ENCODE data around the gene NCAPG.
"Not testable (repeated sequence)": the region's sequence is repeated elsewhere in the genome, so short reads cannot be mapped to it uniquely, and the experiment has no call there.

NCAPG gene

GRCh38 chr4:17788956-17789355 lies 21.8 kb upstream of the NCAPG start:
- DNase-seq = no peak

DNA sequence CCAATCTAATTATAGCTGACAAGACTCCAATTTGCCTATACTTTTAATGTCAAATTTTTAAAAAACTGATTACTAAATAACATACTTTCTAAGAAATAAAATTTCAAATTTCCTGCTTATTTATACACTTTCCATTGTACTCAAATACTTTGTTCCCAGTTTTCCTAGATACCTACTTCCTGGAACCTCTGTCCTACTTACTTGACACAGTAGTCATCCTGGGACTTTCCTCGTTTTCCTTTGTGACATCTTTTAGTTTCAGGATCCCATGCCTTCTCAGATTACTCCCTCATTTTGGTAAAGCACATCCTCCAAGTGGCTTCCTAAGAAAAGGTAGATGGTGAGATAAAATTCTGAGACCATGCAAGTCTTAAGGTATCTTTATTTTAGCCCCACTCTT lies 16.0 kb upstream of the NCAPG start:
- DNase-seq = no peak

DNA sequence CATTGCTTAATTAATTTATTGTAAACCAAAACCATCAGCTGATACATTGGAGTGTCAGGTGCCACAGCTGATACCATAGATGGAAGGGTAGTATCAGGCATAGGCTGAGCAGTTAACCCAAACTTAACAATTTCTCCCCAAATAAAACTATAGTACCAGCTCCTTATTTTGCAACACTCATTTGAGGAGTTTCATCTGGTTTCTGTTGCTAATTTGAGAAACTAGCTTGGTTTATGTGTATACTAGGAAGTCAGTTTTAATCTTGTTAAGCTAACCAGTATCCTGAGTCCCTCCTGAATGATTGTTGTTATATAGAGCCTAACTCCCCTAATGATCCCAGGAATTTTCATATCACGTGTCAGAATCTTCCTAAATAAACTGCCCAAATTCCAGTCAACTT lies 13.0 kb upstream of the NCAPG start:
- no peak for DNase-seq

GRCh38 chr4:17805580-17806155 lies 5.1 kb upstream of the NCAPG start:
- DNase-seq = no peak

DNA sequence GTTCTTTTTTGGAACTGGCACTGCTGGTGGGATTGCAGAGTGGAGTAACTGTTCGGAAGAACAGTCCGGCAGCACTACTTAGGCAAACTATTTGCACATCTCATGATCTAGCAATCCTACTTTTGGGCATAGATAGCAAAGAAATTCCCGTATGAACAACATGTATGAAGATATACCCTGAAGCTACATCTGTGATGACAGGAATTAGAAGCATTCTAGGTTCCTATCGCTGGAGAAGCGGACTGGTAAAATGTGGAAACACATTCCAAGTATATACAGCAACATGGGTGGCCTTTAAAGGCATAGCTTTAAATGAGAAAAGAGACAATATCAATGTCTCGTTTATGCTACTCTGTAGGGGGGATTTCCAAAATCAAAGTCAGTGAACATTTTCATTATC lies 3.3 kb upstream of the NCAPG start:
- DNase-seq = no peak

- peak; percentile 20 for DNase-seq
Measured at GRCh38 chr4:17809667-17810066, 1.1 kb upstream of the NCAPG start.

GRCh38 chr4:17811078-17811603 lies 362 bp downstream of the NCAPG start:
- no peak for DNase-seq

- DNase-seq = no peak
Measured at GRCh38 chr4:17812125-17812524, 1.3 kb downstream of the NCAPG start.

GRCh38 chr4:17812801-17813200 lies 2.0 kb downstream of the NCAPG start:
- no peak for DNase-seq

GRCh38 chr4:17814140-17814539 lies 3.4 kb downstream of the NCAPG start:
- DNase-seq = no peak

- DNase-seq = no peak
Measured at GRCh38 chr4:17816142-17816541, 5.4 kb downstream of the NCAPG start.

DNA sequence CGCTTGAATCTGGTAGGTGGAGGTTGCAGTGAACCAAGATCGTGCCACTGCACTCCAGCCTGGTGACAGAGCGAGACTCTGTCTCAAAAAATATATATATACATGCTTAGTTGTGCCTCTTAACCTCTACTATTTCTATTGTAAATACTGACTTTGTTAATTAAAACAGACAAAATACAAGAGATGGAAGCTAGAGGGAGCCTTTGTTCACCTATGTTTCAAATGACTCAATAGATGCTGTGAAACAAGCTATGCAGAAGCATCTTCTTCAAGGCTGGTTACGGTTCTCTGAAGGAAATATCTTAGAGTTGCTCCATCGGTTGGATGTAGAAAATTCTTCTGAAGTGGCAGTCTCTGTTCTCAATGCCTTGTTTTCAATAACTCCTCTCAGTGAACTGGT lies 6.2 kb downstream of the NCAPG start:
- DNase-seq = peak; percentile 65

DNA sequence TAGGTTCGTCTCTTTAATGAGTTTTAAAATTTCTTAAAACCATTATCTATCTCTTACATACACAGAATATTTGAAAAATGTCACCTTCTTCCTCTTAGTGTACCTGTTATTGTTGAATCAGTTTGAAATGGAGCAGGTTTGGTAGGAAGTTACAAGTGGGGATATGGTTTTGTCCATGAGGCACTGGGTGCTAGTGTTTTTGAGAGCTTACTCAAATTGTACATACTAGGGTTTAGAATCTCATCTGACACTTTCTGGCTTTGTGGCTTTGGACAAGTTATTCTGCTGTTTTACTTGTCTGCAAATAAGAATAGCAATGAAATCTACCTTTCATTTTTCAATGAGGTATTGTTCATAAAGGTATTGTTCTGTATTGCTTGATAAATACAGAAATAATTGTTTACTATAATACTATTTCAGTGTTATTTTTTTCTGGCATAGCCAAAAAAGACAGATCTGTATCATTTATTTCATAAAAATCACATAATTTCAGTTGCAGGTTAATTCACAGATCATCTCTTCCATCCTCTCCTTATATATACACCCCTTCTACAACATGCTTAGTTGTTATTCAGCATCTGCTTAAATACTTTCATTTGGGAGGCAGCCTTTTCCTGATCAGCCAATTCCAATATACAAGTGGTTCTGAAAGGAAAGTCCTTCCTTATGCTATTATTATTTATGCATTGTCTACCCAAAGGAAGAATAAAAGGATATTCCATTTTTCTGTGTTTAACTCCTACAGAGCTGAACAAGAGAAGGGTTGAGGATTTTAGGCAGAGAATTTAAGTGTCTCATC lies 13.3 kb downstream of the NCAPG start:
- no peak for DNase-seq

DNA sequence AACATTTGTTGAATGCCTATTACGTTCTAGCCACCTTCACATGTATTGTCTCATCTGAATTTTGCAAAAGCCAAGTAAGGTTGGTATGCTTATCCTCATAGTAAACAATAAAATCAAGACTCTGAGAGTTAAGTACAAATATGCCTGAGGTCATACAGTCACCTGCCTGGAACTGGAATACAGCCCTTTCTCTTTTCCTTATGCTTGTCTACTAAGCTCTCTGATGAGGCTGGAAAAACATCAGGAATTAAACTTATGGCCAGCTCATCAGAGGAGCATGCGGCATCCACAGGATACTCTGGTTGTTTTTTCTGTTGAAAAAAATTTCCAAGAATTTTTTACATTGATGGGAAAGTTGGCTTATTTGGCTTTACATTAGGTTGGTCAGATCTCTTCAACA lies 35.5 kb downstream of the NCAPG start:
- no peak for DNase-seq

GRCh38 chr4:17850295-17850694 lies 39.5 kb downstream of the NCAPG start:
- DNase-seq = not testable (repeated sequence)

DNA sequence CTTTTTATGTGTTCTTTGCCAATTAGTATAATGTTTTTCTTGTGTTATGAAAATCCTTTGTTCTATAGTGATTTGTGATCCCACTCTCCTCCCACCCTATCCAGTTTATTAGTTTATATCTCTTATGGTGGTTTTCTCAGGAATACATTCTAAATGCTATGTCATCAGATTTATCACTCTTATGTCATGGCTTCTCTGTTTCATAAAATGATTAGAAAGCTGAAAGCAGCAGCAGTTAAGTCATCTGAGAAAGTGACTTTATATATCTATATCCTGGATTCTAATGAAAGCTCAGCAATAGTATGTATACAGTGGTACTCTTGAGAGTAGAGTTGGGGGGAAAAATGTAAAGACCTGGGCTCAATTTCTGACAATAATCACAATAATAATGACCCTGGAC lies 41.2 kb downstream of the NCAPG start:
- DNase-seq = no peak

DNA sequence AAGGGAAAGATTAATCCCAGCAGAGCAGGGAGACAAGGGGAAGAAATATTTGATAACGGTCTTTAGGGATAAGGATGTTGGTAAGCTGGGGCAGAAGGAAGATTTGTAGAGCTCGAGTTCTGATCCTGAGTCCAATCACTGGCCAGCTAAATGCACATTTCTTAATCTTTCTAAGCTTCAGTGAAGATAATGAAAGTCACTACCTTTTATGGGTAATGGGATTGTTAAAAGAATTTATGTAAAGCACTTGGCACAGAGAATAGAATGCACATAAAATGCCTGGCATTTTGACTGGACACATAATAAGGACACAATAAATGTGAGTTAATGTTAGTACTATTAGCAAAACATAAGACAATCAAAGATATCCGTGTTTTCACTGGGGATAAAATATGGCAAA lies 43.3 kb downstream of the NCAPG start:
- DNase-seq = no peak

- DNase-seq = no peak
Measured at GRCh38 chr4:17859793-17860406, 49.1 kb downstream of the NCAPG start.

DNA sequence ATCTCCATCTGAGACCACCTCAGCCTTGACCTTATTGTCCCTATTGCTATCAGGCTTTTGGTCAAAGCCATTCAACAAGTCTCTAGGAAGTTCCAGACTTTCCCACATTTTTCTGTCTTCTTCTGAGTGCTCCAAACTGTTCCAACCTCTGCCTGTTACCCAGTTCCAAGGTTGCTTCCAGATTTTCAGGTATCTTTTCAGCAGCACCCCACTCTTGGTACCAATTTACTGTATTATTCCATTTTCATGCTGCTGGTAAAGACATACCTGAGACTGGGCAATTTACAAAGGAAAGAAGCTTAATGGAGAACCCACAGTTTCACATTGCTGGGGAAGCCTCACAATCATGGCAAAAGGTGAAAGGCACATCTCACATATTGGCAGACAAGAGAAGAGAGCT lies 51.1 kb downstream of the NCAPG start:
- not testable (repeated sequence) for DNase-seq

GRCh38 chr4:17865866-17866363 lies 55.1 kb downstream of the NCAPG start:
- no peak for DNase-seq

- no peak for DNase-seq
Measured at GRCh38 chr4:17866810-17867209, 56.0 kb downstream of the NCAPG start.

DNA sequence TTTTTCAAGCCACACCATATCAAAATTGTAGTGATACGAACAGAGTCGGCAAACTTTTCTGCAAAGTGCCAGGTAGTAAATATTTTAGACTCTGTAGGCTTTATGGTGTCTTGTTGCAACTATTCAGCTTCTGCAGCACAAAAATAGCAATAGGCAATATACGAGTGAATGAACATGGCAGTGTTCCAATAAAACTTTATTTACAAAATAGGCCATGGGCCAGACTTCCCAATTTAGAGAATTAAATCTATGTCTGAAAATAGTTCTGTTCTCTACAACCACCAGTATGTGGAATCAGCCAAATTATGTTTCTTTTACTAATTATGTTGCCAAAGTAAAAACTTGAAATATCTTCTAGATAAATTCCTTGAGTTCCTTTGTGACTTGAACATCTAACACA lies 56.5 kb downstream of the NCAPG start:
- DNase-seq = no peak

- DNase-seq = no peak
Measured at GRCh38 chr4:17869327-17869726, 58.5 kb downstream of the NCAPG start.

All from CD4-positive, alpha-beta T cell treated with Interleukin-12 subunit alpha and Interleukin-12 subunit beta, for 1 hour (primary cell).